Tibial nerve (tissue), 4 donors: ENCODE measurements around the gene PYDC1. TPM values are rescaled to one million over a fixed set of nuclear protein-coding genes. Genes with fewer than 3 reads are reported as not detected.

Source experiments
- DNase-seq, 2 donors: peaks; one replicate each; pipeline ENCODE4 v3.0.0-alpha.2; 2019; ENCODE audit warnings: low spot score in 2 of 2
- H3K27ac ChIP-seq, 4 donors: fragments of 200-600 bp; sonication (generic) in 3 of 4; one replicate each; pipeline ENCODE4 v1.5.1; 2017 to 2019; ENCODE audit warnings: mild to moderate bottlenecking in 1 of 4
- H3K27me3 ChIP-seq, 2 donors: fragments of 200-600 bp; sonication (generic) in 1 of 2; one replicate each; pipeline versions ENCODE4 v1.5.1 to v1.6.0; 2017 to 2019
- H3K36me3 ChIP-seq, 3 donors: fragments of 200-600 bp; sonication (generic); one replicate each; pipeline ENCODE4 v1.5.1; 2018 to 2019
- H3K4me1 ChIP-seq, 4 donors: fragments of 200-600 bp; sonication (generic) in 3 of 4; one replicate each; pipeline ENCODE4 v1.5.1; 2017 to 2019
- H3K4me3 ChIP-seq, 4 donors: fragments of 200-600 bp; sonication (generic) in 3 of 4; one replicate each; pipeline ENCODE4 v1.5.1; 2017 to 2019; ENCODE audit warnings: mild to moderate bottlenecking in 1 of 4, moderate library complexity in 1 of 4
- H3K9me3 ChIP-seq, 4 donors: fragments of 200-600 bp; sonication (generic) in 3 of 4; one replicate each; pipeline ENCODE4 v1.5.1; 2017 to 2019
- CTCF ChIP-seq, 5 experiments: fragments of 200-600 bp in 3 of 5; fragments of 450-650 bp in 2 of 5; sonication (generic) in 3 of 5; IDR thresholded peaks; one replicate each; pipeline ENCODE4 v1.5.1; 2016 to 2019; ENCODE audit warnings: antibody characterized with exemption in 5 of 5, mild to moderate bottlenecking in 3 of 5, moderate library complexity in 2 of 5
- EP300 ChIP-seq, 2 donors: sonication (generic); formaldehyde crosslinking; IDR thresholded peaks; one replicate each; pipeline ENCODE4 v1.6.1; 2017; ENCODE audit warnings: antibody characterized with exemption in 2 of 2, mild to moderate bottlenecking in 1 of 2
- POLR2A ChIP-seq, 2 donors: fragments of 450-650 bp; IDR thresholded peaks; one replicate each; pipeline ENCODE4 v1.6.1; 2017; ENCODE audit warnings: antibody characterized with exemption in 2 of 2, mild to moderate bottlenecking in 2 of 2, moderate library complexity in 2 of 2
- WGBS, 2 donors: methylation state at CpG; one replicate each; pipeline ENCODE4 v1.1.5; 2018; 5-methylcytosine and 5-hydroxymethylcytosine counted together
- total RNA-seq, 4 donors: library from RNA; depleted of rRNA; stranded (reverse); fragments of >200 nt; gene quantifications; one replicate each; pipeline ENCODE4 v1.1.0, GENCODE V29; 2016

The PYDC1 gene
- total RNA-seq, 4 donors from 2014 or later: 5.5 TPM; not detected in 3

GRCh38 chr16:31189412-31189778 lies 27.5 kb downstream of the PYDC1 start:
- 83 to 87% methylated on average over 2 of the region's 2 CpGs for WGBS, 2 donors

GRCh38 chr16:31188450-31189411 lies 28.2 kb downstream of the PYDC1 start:
- Histone ChIP-seq H3K4me1 (peaks cover 0 to 40% (median 4%) of the 10 kb centered on the region in 4 donors), H3K27me3 (no peaks in the 10 kb centered on the region), H3K4me3 (no peak overlapping the region), H3K27ac (no peak overlapping the region), H3K9me3 (no peaks in the 10 kb centered on the region), H3K36me3 (peaks cover 9 to 100% (median 59%) of the 10 kb centered on the region in 3 donors)
- DNase-seq: no peak
- TF ChIP-seq POLR2A (IDR thresholded peaks at IDR 0.05) (no peak), EP300 (IDR thresholded peaks at IDR 0.05) (no peak), CTCF (IDR thresholded peaks at IDR 0.05) (no peak)
- WGBS, 2 donors: 82 to 85% methylated on average over 3 of the region's 3 CpGs

More at GRCh38 chr16:31189412-31189778, 27.5 kb downstream of the PYDC1 start:
- peaks cover 9 to 100% (median 52%) of the 10 kb centered on the region in 3 donors for H3K36me3 ChIP-seq
- DNase-seq: no peak
- H3K27ac ChIP-seq: no peak overlapping the region
- no peaks in the 10 kb centered on the region for H3K27me3 ChIP-seq
- TF ChIP-seq EP300 (IDR thresholded peaks at IDR 0.05): no peak
- H3K4me1 ChIP-seq: peaks cover 0 to 34% (median 2%) of the 10 kb centered on the region in 4 donors
- H3K4me3 ChIP-seq: no peak overlapping the region
- H3K9me3 ChIP-seq: no peaks in the 10 kb centered on the region

GRCh38 chr16:31187808-31188189 lies 29.1 kb downstream of the PYDC1 start:
- no peak overlapping the region for H3K4me3 ChIP-seq
- H3K4me1 ChIP-seq: peaks cover 0 to 49% (median 10%) of the 10 kb centered on the region in 4 donors
- H3K27me3 ChIP-seq: no peaks in the 10 kb centered on the region
- TF ChIP-seq EP300 (IDR thresholded peaks at IDR 0.05) (no peak), CTCF (IDR thresholded peaks at IDR 0.05) (no peak), POLR2A (IDR thresholded peaks at IDR 0.05) (no peak)
- H3K9me3 ChIP-seq: no peaks in the 10 kb centered on the region
- whole genome bisulfite sequencing, 2 donors: 78 to 81% methylated on average over 8 of the region's 8 CpGs
- H3K36me3 ChIP-seq: peaks cover 9 to 99% (median 63%) of the 10 kb centered on the region in 3 donors
- no peak overlapping the region for H3K27ac ChIP-seq
- DNase-seq: no peak

- TF ChIP-seq CTCF (IDR thresholded peaks at IDR 0.05) (no peak), POLR2A (IDR thresholded peaks at IDR 0.05) (no peak), EP300 (IDR thresholded peaks at IDR 0.05) (no peak)
- DNase-seq: no peak
- Histone ChIP-seq H3K9me3 (no peaks in the 10 kb centered on the region), H3K27ac (no peak overlapping the region), H3K4me3 (no peak overlapping the region), H3K27me3 (no peaks in the 10 kb centered on the region), H3K4me1 (peaks cover 0 to 56% (median 17%) of the 10 kb centered on the region in 4 donors), H3K36me3 (peaks cover 9 to 98% (median 58%) of the 10 kb centered on the region in 3 donors)
- WGBS, 2 donors: 78 to 79% methylated on average over 10 of the region's 10 CpGs
Measured at GRCh38 chr16:31186930-31187807, 29.8 kb downstream of the PYDC1 start.

- no peaks in the 10 kb centered on the region for H3K27me3 ChIP-seq
- no peak overlapping the region for H3K4me3 ChIP-seq
- 67 to 70% methylated on average over 7 of the region's 7 CpGs for WGBS, 2 donors
- H3K27ac ChIP-seq: no peak overlapping the region
- H3K36me3 ChIP-seq: peaks cover 9 to 88% (median 48%) of the 10 kb centered on the region in 3 donors
- H3K4me1 ChIP-seq: peaks cover 0 to 66% (median 26%) of the 10 kb centered on the region in 4 donors
- no peak for DNase-seq
- no peak for TF ChIP-seq EP300 (IDR thresholded peaks at IDR 0.05)
- TF ChIP-seq CTCF (IDR thresholded peaks at IDR 0.05): no peak
- no peak for TF ChIP-seq POLR2A (IDR thresholded peaks at IDR 0.05)
- no peaks in the 10 kb centered on the region for H3K9me3 ChIP-seq
Measured at GRCh38 chr16:31186176-31186575, 30.8 kb downstream of the PYDC1 start.
